Cardiac muscle cell (in vitro differentiated cells and primary cell): ENCODE measurements around the gene MAN1A1. TPM values are rescaled to one million over a fixed set of nuclear protein-coding genes. Genes with fewer than 3 reads are reported as not detected.

ENCODE experiments used
- DNase-seq, 2 donors: peaks; one replicate each; pipeline versions ENCODE4 v3.0.0 to v3.0.0-alpha.2; 2010 to 2017; ENCODE audit warnings: low read depth in 1 of 2, low spot score in 1 of 2
- H3K27ac ChIP-seq: fragments of 200-600 bp; sonication (generic); 2 replicates; pipeline ENCODE4 v1.5.1; 2016
- H3K27me3 ChIP-seq: fragments of 200-600 bp; sonication (generic); 2 replicates; pipeline ENCODE4 v1.6.0; 2016; ENCODE audit warnings: control low read depth
- H3K36me3 ChIP-seq: fragments of 200-600 bp; sonication (generic); 2 replicates; pipeline ENCODE4 v1.5.1; 2016; ENCODE audit warnings: control low read depth
- H3K4me1 ChIP-seq: fragments of 200-600 bp; sonication (generic); 2 replicates; pipeline ENCODE4 v1.8.1; 2017; ENCODE audit warnings: low read depth, mild to moderate bottlenecking, mixed run types
- H3K4me3 ChIP-seq: fragments of 200-600 bp; sonication (generic); 2 replicates; pipeline ENCODE4 v1.5.1; 2016; ENCODE audit warnings: mild to moderate bottlenecking
- H3K9me3 ChIP-seq: fragments of 200-600 bp; sonication (generic); 2 replicates; pipeline ENCODE4 v1.5.1; 2017; ENCODE audit warnings: low read depth, mild to moderate bottlenecking, control low read depth
- CTCF ChIP-seq: IDR thresholded peaks from 2 replicates; pipeline ENCODE4 v1.5.1; 2012; ENCODE audit warnings: low read depth, mild to moderate bottlenecking, low read length
- polyA plus RNA-seq: library from polyadenylated mRNA; unstranded; fragments of >200 nt; fragmentation: Nextera tagmentation; extraction: Ambion mirVana; gene quantifications from 2 replicates; pipeline ENCODE4 v1.2.1, GENCODE V29; 2016
- total RNA-seq: library from RNA; depleted of rRNA; stranded (reverse); fragments of >200 nt; gene quantifications from 2 replicates; pipeline ENCODE4 v1.2.3, GENCODE V29; 2016

The MAN1A1 gene
- total and polyA plus RNA-seq, 2 experiments from 2014 or later, result 19.2 to 34.8 TPM

- H3K9me3 ChIP-seq, result no peaks in the 10 kb centered on the region
- H3K27me3 ChIP-seq, result no peaks in the 10 kb centered on the region
- H3K27ac ChIP-seq, result no peak overlapping the region
- peaks cover 8% of the 10 kb centered on the region for H3K4me1 ChIP-seq
- no peak for DNase-seq
- TF ChIP-seq CTCF, result no peak
- no peaks in the 10 kb centered on the region for H3K36me3 ChIP-seq
- no peak overlapping the region for H3K4me3 ChIP-seq
Measured at GRCh38 chr6:119330520-119331113, 18.9 kb downstream of the MAN1A1 start.

- Histone ChIP-seq H3K9me3 (no peaks in the 10 kb centered on the region), H3K27ac (no peak overlapping the region), H3K27me3 (no peaks in the 10 kb centered on the region), H3K4me3 (no peak overlapping the region), H3K4me1 (peaks cover 5% of the 10 kb centered on the region), H3K36me3 (no peaks in the 10 kb centered on the region)
- TF ChIP-seq CTCF, result no peak
- DNase-seq, result no peak
Measured at GRCh38 chr6:119329794-119330180, 19.8 kb downstream of the MAN1A1 start.

GRCh38 chr6:119328892-119329793 is 20.4 kb downstream of the MAN1A1 start:
- no peak for DNase-seq
- H3K36me3 ChIP-seq, result no peaks in the 10 kb centered on the region
- no peak overlapping the region for H3K27ac ChIP-seq
- no peaks in the 10 kb centered on the region for H3K27me3 ChIP-seq
- no peak for TF ChIP-seq CTCF
- peaks cover 7% of the 10 kb centered on the region for H3K4me1 ChIP-seq
- H3K4me3 ChIP-seq, result no peak overlapping the region
- H3K9me3 ChIP-seq, result no peaks in the 10 kb centered on the region

- no peak overlapping the region for H3K4me3 ChIP-seq
- H3K9me3 ChIP-seq, result no peaks in the 10 kb centered on the region
- H3K27me3 ChIP-seq, result no peaks in the 10 kb centered on the region
- no peak for DNase-seq
- TF ChIP-seq CTCF, result no peak
- peaks cover 16% of the 10 kb centered on the region for H3K4me1 ChIP-seq
- H3K27ac ChIP-seq, result no peak overlapping the region
- H3K36me3 ChIP-seq, result no peaks in the 10 kb centered on the region
Measured at GRCh38 chr6:119328254-119328653, 21.3 kb downstream of the MAN1A1 start.

GRCh38 chr6:119327810-119328209 is 21.8 kb downstream of the MAN1A1 start:
- H3K27me3 ChIP-seq, result no peaks in the 10 kb centered on the region
- no peak for DNase-seq
- TF ChIP-seq CTCF, result no peak
- no peaks in the 10 kb centered on the region for H3K36me3 ChIP-seq
- peaks cover 21% of the 10 kb centered on the region for H3K4me1 ChIP-seq
- no peak overlapping the region for H3K27ac ChIP-seq
- H3K9me3 ChIP-seq, result no peaks in the 10 kb centered on the region
- H3K4me3 ChIP-seq, result no peak overlapping the region
